Epithelial cell of esophagus (primary cell): ENCODE data around the gene SCARF1.

ENCODE experiments used
- DNase-seq: peaks from one replicate; pipeline ENCODE4 v3.0.0; 2010; ENCODE audit warnings: low read depth
- H3K4me3 ChIP-seq: 2 replicates; pipeline ENCODE4 v1.5.1; 2011; ENCODE audit warnings: mild to moderate bottlenecking, low read length, control low read depth
- CTCF ChIP-seq: IDR thresholded peaks from 2 replicates; pipeline ENCODE4 v1.5.1; 2011; ENCODE audit warnings: low read depth, mild to moderate bottlenecking, low read length, control low read depth, inconsistent platforms; ENCODE audit not compliant: insufficient read depth; ENCODE audit errors: missing control alignments

SCARF1 gene

GRCh38 chr17:1646199-1646875, 805 bp upstream of the SCARF1 start:
- no peak for DNase-seq
- TF ChIP-seq CTCF, result no peak
- no peak overlapping the region for H3K4me3 ChIP-seq

GRCh38 chr17:1644493-1645206, 882 bp downstream of the SCARF1 start:
- peak; percentile 65 for DNase-seq
- no peak overlapping the region for H3K4me3 ChIP-seq
- no peak for TF ChIP-seq CTCF

GRCh38 chr17:1643999-1644492, 1.5 kb downstream of the SCARF1 start:
- peak overlapping the region; percentile 21 for H3K4me3 ChIP-seq
- no peak for DNase-seq
- TF ChIP-seq CTCF, result no peak

GRCh38 chr17:1643293-1643998, 2.1 kb downstream of the SCARF1 start:
- H3K4me3 ChIP-seq, result peak overlapping the region; percentile 21
- peak; percentile 85 for DNase-seq
- TF ChIP-seq CTCF, result no peak

- TF ChIP-seq CTCF, result no peak
- H3K4me3 ChIP-seq, result no peak overlapping the region
- DNase-seq, result no peak
Observed at GRCh38 chr17:1641065-1641403, 4.5 kb downstream of the SCARF1 start.

- no peak for TF ChIP-seq CTCF
- DNase-seq, result no peak
Observed at GRCh38 chr17:1640329-1641064, 5.0 kb downstream of the SCARF1 start.

More at GRCh38 chr17:1640329-1641064, 5.0 kb downstream of the SCARF1 start:
- H3K4me3 ChIP-seq, result no peak overlapping the region
